ENCODE data around the gene C22orf39.

The C22orf39 gene

GRCh38 chr22:19395276-19395675 is 52.2 kb downstream of the C22orf39 start:
- no peak overlapping the region for H3K27ac ChIP-seq
- TF ChIP-seq, protein P1, sequence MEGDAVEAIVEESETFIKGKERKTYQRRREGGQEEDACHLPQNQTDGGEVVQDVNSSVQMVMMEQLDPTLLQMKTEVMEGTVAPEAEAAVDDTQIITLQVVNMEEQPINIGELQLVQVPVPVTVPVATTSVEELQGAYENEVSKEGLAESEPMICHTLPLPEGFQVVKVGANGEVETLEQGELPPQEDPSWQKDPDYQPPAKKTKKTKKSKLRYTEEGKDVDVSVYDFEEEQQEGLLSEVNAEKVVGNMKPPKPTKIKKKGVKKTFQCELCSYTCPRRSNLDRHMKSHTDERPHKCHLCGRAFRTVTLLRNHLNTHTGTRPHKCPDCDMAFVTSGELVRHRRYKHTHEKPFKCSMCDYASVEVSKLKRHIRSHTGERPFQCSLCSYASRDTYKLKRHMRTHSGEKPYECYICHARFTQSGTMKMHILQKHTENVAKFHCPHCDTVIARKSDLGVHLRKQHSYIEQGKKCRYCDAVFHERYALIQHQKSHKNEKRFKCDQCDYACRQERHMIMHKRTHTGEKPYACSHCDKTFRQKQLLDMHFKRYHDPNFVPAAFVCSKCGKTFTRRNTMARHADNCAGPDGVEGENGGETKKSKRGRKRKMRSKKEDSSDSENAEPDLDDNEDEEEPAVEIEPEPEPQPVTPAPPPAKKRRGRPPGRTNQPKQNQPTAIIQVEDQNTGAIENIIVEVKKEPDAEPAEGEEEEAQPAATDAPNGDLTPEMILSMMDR (conservative IDR thresholded peaks at IDR 0.05; ENCODE audit: low read depth, low read length), result no peak
- H3K4me1 ChIP-seq (ENCODE audit: low read depth, poor library complexity, severe bottlenecking), result no peaks in the 10 kb centered on the region
- H3K9ac ChIP-seq, result no peak overlapping the region
- H2AFZ ChIP-seq (ENCODE audit: low read depth), result no peak overlapping the region
- H3K27me3 ChIP-seq (ENCODE audit: insufficient read depth, low read depth), result no peaks in the 10 kb centered on the region
- H3K79me2 ChIP-seq (ENCODE audit: insufficient read depth, low read depth), result no peaks in the 10 kb centered on the region
- H3K4me2 ChIP-seq, result no peak overlapping the region
- no peak overlapping the region for H3K4me3 ChIP-seq (IDR thresholded peaks at IDR 0.05; ENCODE audit: insufficient read depth, low read depth, low read length)
- H4K20me1 ChIP-seq (ENCODE audit: insufficient read depth), result no peaks in the 10 kb centered on the region
- H3K36me3 ChIP-seq (ENCODE audit: insufficient read depth), result no peaks in the 10 kb centered on the region; the same call in 1 of the 2 replicates

GRCh38 chr22:19394274-19395050 is 53.0 kb downstream of the C22orf39 start:
- Histone ChIP-seq H3K79me2 (ENCODE audit: insufficient read depth, low read depth) (no peaks in the 10 kb centered on the region), H3K36me3 (ENCODE audit: insufficient read depth) (no peaks in the 10 kb centered on the region; the same call in 1 of the 2 replicates), H3K4me3 (IDR thresholded peaks at IDR 0.05; ENCODE audit: insufficient read depth, low read depth, low read length) (no peak overlapping the region), H3K27me3 (ENCODE audit: insufficient read depth, low read depth) (no peaks in the 10 kb centered on the region), H3K4me1 (ENCODE audit: low read depth, poor library complexity, severe bottlenecking) (no peaks in the 10 kb centered on the region), H4K20me1 (ENCODE audit: insufficient read depth) (no peaks in the 10 kb centered on the region), H2AFZ (ENCODE audit: low read depth) (no peak overlapping the region), H3K9ac (no peak overlapping the region), H3K27ac (no peak overlapping the region), H3K4me2 (no peak overlapping the region)
- TF ChIP-seq, protein P1 (conservative IDR thresholded peaks at IDR 0.05; ENCODE audit: low read depth, low read length), result no peak

- H3K4me3 ChIP-seq (IDR thresholded peaks at IDR 0.05; ENCODE audit: insufficient read depth, low read depth, low read length), result no peak overlapping the region
- TF ChIP-seq, protein P1 (conservative IDR thresholded peaks at IDR 0.05; ENCODE audit: low read depth, low read length), result no peak
Observed at GRCh38 chr22:19393704-19394103, 53.8 kb downstream of the C22orf39 start.

More at GRCh38 chr22:19393704-19394103, 53.8 kb downstream of the C22orf39 start:
- Histone ChIP-seq H3K9ac (no peak overlapping the region), H3K4me1 (ENCODE audit: low read depth, poor library complexity, severe bottlenecking) (no peaks in the 10 kb centered on the region), H3K79me2 (ENCODE audit: insufficient read depth, low read depth) (no peaks in the 10 kb centered on the region), H3K27me3 (ENCODE audit: insufficient read depth, low read depth) (no peaks in the 10 kb centered on the region), H4K20me1 (ENCODE audit: insufficient read depth) (no peaks in the 10 kb centered on the region), H3K36me3 (ENCODE audit: insufficient read depth) (no peaks in the 10 kb centered on the region; the same call in 1 of the 2 replicates), H3K4me2 (no peak overlapping the region), H2AFZ (ENCODE audit: low read depth) (no peak overlapping the region), H3K27ac (no peak overlapping the region)
